Fibroblast of skin of back (primary cell): Measurements from ENCODE around the gene DES.

Experiments used
- DNase-seq: peaks from one replicate; pipeline ENCODE4 v3.0.0-alpha.2; 2013

Gene DES

GRCh38 chr2:219455581-219455980 lies 37.4 kb downstream of the DES start:
- no peak for DNase-seq

- DNase-seq = no peak
Measured at GRCh38 chr2:219457784-219458369, 39.7 kb downstream of the DES start.

DNA sequence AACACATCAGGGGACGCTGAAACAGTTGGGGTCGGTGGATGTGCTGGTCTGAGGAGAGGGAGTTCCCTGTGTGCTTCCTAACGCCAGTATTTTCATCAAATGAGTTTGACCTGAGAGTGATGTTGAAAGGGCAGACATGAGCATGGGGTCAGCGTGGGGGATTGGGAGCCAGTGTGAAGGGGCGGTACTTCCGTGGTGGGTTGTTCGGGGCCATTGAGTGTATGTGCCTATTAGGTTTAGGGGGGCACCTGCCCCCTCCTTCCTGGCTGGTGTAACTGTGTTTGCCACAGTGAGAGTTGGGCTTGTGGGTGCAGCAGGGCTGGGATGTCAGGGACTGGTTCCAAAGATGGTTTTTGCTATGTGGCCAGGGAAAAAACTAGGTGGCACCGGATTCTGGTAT lies 40.8 kb downstream of the DES start:
- DNase-seq = no peak

DNA sequence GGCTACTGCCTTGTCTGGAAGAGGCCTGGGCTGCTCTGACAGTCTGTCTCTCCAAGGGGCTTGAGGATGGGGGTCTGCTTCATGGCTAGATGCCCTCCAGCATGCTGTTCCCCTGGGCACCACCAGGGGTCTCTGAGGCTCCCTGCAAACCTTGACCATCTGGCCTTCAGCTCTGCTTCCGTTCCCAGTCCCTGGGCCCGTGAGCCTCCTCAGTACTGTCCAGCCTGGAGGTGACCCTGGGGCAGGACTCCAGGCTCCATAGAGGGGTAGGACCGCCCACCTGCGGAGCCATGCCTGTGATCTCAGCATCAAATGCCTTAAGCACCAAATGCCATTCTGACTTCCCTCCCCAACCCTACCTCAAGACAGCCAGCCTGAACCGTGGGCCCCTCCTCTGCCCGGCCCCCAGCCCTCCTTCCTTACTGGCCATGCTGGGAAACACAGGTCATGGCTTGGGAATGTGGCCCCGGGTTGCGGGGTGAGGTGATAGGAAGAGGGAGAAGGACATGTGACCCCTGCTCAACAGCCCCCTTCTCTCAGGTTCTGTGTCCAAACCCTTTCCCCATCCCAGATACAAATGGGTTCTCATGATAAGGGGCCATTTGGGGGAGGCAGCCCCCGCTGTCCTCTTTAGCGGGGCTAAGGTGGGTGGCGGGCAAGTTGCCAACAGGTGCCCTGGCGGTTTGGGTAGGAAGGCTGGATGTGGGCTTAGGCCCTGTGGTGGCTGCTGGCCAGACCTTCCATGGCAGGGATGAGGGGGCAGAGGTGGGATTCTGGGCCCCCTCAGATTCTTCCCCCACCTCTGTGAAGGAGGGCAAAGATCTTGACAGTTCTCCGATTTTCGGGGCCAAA lies 41.5 kb downstream of the DES start:
- peak; percentile 58 for DNase-seq

- DNase-seq = peak; percentile 92
Measured at GRCh38 chr2:219460424-219460926, 42.3 kb downstream of the DES start.

- DNase-seq = peak; percentile 57
Measured at GRCh38 chr2:219461047-219461514, 42.9 kb downstream of the DES start.

- DNase-seq = no peak
Measured at GRCh38 chr2:219461669-219462068, 43.5 kb downstream of the DES start.

GRCh38 chr2:219462349-219462748 lies 44.2 kb downstream of the DES start:
- no peak for DNase-seq

GRCh38 chr2:219464286-219465032 lies 46.3 kb downstream of the DES start:
- no peak for DNase-seq

- DNase-seq = no peak
Measured at GRCh38 chr2:219465659-219466561, 47.7 kb downstream of the DES start.

DNA sequence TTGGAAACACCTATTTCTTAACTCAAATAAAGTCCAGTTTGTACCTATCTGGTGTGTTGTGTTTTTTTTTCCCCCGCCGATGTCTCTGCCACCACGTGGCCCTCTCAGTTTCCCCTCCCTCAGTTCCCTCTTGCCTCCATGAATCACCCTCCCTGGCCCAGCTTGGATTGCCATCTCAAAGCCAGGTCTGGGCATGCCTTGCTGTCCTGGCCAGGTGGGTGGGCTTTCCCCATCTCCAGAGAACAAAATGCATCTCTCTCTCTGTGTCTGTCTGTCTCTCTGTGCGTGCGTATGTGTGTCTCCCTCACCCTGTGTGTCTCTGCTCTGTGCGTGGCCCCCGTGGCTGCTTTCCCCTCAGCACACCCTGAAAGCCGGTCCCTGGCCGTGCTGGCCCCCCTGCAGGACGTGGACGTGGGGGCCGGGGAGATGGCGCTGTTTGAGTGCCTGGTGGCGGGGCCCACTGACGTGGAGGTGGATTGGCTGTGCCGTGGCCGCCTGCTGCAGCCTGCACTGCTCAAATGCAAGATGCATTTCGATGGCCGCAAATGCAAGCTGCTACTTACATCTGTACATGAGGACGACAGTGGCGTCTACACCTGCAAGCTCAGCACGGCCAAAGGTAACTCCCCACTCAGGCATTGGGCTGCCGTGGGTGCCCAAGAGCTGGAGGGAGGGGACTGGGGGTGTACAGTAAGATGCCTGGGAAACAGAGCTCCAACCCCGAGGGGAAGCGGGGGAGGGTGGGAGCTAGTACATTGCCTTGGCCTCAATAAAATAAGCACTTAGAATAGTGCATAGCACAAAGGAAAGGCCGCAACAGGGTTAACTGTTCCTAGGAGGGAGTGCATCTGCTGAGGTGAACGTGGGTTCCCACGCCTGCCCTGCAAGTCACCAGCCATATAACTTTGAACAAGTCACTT lies 48.9 kb downstream of the DES start:
- no peak for DNase-seq

GRCh38 chr2:219467736-219468075 lies 49.5 kb downstream of the DES start:
- DNase-seq = no peak

DNA sequence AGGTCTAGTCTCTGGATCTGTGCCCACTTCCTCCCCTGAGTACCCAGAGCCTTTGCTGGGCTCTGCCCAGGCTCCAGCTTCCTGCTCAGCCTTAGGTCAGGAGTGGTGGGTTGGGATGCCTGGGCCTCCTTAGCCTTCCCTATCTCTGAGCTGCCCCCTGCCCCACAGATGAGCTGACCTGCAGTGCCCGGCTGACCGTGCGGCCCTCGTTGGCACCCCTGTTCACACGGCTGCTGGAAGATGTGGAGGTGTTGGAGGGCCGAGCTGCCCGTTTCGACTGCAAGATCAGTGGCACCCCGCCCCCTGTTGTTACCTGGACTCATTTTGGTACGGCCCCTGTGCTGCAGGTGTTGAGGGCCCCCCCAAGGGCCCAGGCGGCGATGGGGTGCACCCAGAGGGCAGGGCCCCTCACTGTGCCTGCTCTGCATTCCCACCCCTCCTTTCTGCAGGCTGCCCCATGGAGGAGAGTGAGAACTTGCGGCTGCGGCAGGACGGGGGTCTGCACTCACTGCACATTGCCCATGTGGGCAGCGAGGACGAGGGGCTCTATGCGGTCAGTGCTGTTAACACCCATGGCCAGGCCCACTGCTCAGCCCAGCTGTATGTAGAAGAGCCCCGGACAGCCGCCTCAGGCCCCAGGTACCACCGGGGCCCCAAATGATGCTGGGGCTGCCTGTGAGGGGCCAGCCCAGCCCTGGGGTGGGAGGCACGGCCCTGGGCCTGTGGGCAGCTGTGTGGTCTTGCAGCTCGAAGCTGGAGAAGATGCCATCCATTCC lies 50.4 kb downstream of the DES start:
- DNase-seq = no peak

DNA sequence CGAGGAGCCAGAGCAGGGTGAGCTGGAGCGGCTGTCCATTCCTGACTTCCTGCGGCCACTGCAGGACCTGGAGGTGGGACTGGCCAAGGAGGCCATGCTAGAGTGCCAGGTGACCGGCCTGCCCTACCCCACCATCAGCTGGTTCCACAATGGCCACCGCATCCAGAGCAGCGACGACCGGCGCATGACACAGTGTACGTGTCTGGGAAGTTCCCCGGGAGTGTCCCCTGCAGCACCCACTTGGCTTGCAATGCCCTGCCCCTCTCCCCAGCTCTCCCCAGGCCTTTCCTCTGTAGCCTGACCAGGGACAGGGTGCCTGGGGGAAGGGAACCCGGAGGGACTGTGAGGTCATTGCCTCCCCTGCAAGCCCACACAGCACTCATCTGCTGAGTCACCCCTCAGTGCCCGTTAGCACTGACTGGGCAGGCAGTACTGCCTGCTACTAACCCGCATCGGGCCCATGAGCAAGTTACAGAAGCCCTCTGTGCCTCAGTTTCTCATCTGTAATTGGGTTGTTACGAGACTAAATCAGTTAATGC lies 51.1 kb downstream of the DES start:
- peak; percentile 78 for DNase-seq

DNA sequence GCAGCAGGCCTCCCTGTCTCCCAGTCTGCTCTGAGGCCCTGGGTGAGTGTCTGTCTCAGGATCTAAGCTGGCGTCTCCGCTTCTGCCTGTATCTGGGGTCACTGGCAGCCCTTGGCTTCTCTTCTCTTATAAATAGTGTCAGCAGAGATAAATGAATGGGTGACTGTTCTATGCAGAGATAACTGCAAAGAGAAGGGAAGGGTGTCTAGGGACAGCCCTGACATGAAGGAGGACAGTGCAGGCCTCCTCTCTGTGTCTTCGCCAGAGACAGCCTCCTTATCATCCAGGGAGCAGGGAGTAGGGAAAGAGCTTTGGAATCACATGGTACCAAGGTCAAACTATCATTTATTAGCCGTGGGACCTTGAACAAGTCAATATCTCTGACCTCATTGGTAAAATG lies 52.3 kb downstream of the DES start:
- no peak for DNase-seq

GRCh38 chr2:219471476-219472371 lies 53.5 kb downstream of the DES start:
- DNase-seq = no peak

DNA sequence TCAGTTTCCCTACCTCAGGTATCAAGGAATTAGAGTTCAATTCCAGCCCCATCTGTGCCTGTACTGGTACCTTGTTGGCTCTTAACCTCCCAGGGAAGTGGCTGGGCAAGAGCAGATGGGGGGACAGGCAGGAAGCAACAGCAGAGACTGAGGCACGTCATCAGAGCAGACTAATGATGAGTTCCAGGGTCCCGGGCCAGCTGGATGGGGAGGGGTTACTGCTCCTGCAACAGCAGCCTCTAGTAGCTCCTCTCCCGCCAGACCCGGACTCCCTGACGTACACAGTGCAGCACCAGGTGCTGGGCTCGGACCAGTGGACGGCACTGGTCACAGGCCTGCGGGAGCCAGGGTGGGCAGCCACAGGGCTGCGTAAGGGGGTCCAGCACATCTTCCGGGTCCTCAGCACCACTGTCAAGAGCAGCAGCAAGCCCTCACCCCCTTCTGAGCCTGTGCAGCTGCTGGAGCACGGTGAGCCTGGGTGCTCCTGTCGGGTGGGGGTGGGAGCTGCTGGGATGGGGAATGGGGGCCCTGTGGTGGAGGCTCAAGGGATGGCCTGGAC lies 54.5 kb downstream of the DES start:
- no peak for DNase-seq

- no peak for DNase-seq
Measured at GRCh38 chr2:219473511-219473910, 55.3 kb downstream of the DES start.
